Mucosa of descending colon (tissue), 3 donors: ENCODE measurements around the gene SAFB. TPM values are rescaled to one million over a fixed set of nuclear protein-coding genes. Genes with fewer than 3 reads are reported as not detected.
A peak's percentile ranks its signal among the peaks of the same experiment; 100 is the strongest.

Source experiments
- ATAC-seq: fragments of 200-7000 bp; cut with Tn5 transposase; one replicate; pipeline ENCODE4 v1.9.1; 2020; ENCODE audit warnings: mild to moderate bottlenecking, moderate library complexity
- DNase-seq, 3 donors: peaks; one replicate each; pipeline ENCODE4 v3.0.0-alpha.2; 2020
- H3K36me3 ChIP-seq: fragments of 200-600 bp; one replicate; pipeline ENCODE4 v1.8.0; 2021; ENCODE audit warnings: low read depth, mild to moderate bottlenecking
- H3K4me1 ChIP-seq: fragments of 200-600 bp; one replicate; pipeline ENCODE4 v1.8.0; 2021; ENCODE audit warnings: low read depth, mild to moderate bottlenecking
- H3K4me3 ChIP-seq: fragments of 200-600 bp; one replicate; pipeline ENCODE4 v1.8.0; 2021; ENCODE audit warnings: mild to moderate bottlenecking
- H3K9me3 ChIP-seq: fragments of 200-600 bp; one replicate; pipeline ENCODE4 v1.8.0; 2021; ENCODE audit warnings: mild to moderate bottlenecking
- intact Hi-C, 2 donors: fragments of 100-400 bp; cut with DNase I in 1 of 2; cut with micrococcal nuclease in 1 of 2; formaldehyde crosslinking; loops; one replicate each; pipeline versions ENCODE4 v1.11.0 to v1.11.1; 2022; cut with DNase I, micrococcal nuclease
- total RNA-seq, 3 donors: library from RNA; stranded (reverse); fragmentation: NEBNext Ultra II Directional in 2 of 3; extraction: Animal tissue kit (Norgen Biotek cat#: 25700) in 2 of 3; gene quantifications; one replicate each; pipeline versions ENCODE4 v1.2.1 to v1.2.4, GENCODE V29; 2021 to 2023
- TF ChIP-seq, protein P1 (sequence below): fragments of 200-600 bp; IDR thresholded peaks from one replicate; pipeline ENCODE4 v1.8.0; 2022; ENCODE audit warnings: antibody characterized with exemption, mild to moderate bottlenecking
- donor health status: DM: no; HTN: no; CAD: no; lungs with moderate emphysema.
- donor health status: DM: no; HTN: no; CAD: no.
- donor health status: DM: no; HTN: yes; CAD: no.

The SAFB gene
- total RNA-seq, 3 donors from 2014 or later = 78.8 to 115 (median 83.3) TPM

DNA sequence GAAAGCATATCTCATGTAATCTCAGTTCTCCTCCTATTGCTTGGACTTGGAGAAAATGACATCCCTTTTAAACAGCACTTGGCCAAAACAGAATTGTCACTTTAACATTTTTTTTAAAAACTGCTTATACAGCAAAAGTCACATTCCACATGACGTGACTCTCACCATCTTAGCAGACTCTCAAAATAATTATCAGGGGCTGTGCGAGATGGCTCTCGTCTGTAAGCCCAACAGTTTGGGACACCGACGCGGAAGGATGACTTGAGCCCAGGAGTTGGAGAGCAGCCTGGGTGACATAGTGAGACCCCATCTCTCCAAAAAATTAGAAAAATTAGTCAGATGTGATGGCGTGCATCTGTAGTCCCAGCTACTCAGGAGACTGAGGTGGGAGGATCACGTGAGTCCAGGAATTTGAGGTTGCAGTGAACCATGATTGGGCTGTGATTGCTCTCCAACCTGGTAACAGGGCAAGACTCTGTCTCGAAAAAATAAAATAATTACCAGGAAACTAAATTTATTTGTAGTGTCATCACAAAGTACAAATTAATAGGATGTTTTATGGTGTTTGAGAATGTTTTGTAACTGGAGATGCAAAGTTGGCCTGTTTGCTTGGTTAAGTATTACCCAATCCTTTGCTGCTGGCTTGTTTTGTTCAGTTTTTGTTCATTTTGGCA lies 8.8 kb downstream of the SAFB start:
- ATAC-seq (no peak), DNase-seq (no peak)
- H3K4me1 ChIP-seq = peaks cover 30% of the 10 kb centered on the region
- H3K36me3 ChIP-seq = peaks cover 8% of the 10 kb centered on the region
- no peaks in the 10 kb centered on the region for H3K9me3 ChIP-seq
- TF ChIP-seq, protein P1, sequence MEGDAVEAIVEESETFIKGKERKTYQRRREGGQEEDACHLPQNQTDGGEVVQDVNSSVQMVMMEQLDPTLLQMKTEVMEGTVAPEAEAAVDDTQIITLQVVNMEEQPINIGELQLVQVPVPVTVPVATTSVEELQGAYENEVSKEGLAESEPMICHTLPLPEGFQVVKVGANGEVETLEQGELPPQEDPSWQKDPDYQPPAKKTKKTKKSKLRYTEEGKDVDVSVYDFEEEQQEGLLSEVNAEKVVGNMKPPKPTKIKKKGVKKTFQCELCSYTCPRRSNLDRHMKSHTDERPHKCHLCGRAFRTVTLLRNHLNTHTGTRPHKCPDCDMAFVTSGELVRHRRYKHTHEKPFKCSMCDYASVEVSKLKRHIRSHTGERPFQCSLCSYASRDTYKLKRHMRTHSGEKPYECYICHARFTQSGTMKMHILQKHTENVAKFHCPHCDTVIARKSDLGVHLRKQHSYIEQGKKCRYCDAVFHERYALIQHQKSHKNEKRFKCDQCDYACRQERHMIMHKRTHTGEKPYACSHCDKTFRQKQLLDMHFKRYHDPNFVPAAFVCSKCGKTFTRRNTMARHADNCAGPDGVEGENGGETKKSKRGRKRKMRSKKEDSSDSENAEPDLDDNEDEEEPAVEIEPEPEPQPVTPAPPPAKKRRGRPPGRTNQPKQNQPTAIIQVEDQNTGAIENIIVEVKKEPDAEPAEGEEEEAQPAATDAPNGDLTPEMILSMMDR = no peak
- H3K4me3 ChIP-seq = no peak overlapping the region
- intact Hi-C loops = no loop called here

DNA sequence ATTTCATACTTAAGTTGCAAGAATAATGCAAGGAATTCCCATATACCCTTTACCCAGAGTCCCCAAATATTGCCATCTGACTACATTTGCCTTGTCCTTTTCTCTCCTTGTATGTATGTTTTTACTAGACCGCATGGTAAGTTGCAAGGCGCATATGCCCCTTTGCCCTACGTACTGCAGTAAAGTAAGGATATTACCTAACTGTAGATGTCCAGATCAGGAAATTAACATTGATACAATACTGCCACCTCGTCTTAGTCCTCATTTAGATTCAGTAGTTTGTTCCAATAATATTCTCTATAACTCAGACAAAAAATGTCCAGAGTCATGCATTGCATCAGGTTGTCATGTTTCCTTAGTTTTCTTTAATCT lies 9.3 kb downstream of the SAFB start:
- TF ChIP-seq, protein P1 = no peak
- Histone ChIP-seq H3K36me3 (peaks cover 5% of the 10 kb centered on the region), H3K4me3 (no peak overlapping the region), H3K9me3 (no peaks in the 10 kb centered on the region), H3K4me1 (peaks cover 30% of the 10 kb centered on the region)
- no peak for DNase-seq
- intact Hi-C loops = no loop called here
- ATAC-seq = no peak

DNA sequence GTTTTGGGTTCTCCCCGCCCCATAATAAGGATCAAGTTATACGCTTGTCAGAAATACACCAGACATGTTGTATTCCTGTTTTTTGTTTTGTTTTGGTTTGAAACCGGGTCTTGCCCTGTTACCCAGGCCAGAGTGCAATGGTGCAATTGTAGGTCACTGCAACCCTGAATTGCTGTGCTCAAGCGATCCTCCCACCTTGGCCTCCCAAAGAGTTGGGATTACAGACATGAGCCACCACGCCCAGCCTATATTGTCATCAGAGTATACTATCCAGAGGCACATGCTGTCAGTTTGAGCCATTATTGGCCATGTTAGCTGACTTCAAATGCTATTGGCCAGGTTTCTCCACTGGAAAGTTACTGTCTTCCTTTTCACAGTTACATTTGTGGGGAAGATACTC lies 9.8 kb downstream of the SAFB start:
- Histone ChIP-seq H3K4me3 (no peak overlapping the region), H3K4me1 (peaks cover 28% of the 10 kb centered on the region), H3K9me3 (no peaks in the 10 kb centered on the region), H3K36me3 (peaks cover under 1% of the 10 kb centered on the region)
- TF ChIP-seq, protein P1 = no peak
- DNase-seq = no peak
- intact Hi-C loops = no loop called here
- ATAC-seq = peak; percentile 34

DNA sequence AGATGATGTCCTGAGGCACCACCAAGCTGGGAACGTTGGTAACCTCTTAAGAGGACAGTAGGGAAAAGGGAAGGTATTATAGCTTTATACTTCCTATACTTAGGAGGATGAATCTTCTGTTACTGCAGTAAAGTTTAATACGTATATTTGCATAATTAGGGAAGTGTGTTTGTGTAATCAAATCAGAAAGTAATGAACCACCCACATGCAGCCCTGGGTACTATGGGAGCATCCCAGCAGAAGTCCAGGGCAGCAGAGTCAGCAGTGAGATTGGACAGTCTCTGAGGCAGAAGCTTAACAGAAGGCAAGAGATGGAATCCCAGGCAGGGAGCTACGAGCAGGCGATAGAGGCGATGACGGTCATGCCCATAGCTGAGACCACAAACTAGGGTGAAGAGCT lies 12.5 kb downstream of the SAFB start:
- TF ChIP-seq, protein P1 = no peak
- intact Hi-C loops = no loop called here
- DNase-seq (no peak), ATAC-seq (no peak)
- Histone ChIP-seq H3K36me3 (no peaks in the 10 kb centered on the region), H3K9me3 (no peaks in the 10 kb centered on the region), H3K4me1 (peaks cover 11% of the 10 kb centered on the region), H3K4me3 (no peak overlapping the region)

DNA sequence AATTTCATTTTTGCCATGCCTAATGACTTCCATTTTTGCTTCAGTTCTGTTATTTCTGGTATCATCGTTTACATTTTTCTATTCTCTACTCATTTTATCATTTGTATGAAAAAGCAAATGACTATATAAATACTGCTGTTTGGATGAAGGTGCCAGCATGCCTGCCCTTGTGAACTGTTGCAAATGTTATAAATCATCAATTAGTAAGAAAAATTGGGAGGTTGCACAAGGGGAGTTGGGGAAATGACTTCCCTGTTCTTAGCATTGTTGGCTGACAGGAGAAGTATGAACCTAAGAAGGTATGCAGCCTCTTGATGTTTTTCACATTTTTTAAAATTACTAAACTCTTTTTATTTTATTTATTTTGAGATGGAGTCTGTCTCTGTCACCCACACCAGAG lies 15.1 kb downstream of the SAFB start:
- TF ChIP-seq, protein P1 = no peak

DNA sequence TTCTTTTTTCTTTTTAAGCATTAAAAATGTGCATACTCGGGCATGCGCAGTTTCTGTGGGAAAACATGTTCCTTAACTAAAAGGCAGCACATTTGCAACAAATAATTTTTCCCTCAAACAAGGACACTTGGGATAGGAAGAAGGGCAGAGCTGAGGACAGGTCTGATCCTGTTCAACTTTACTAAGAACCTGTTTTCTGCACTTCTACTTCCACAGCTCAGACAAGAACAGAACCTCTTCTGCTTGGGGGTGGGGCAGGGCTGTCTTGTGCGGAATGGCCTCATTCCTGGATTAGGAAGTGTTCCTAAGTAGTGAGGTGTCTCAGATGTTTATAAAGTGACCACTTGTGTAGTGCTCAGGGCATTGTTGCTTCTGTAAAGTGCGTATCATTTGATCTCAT lies 18.3 kb downstream of the SAFB start:
- no peak overlapping the region for H3K4me3 ChIP-seq
- H3K36me3 ChIP-seq = peaks cover 6% of the 10 kb centered on the region
- intact Hi-C loops = no loop called here

More for the DNA sequence above, 15.1 kb downstream of the SAFB start:
- Histone ChIP-seq H3K4me3 (no peak overlapping the region), H3K4me1 (peaks cover 4% of the 10 kb centered on the region), H3K9me3 (no peaks in the 10 kb centered on the region), H3K36me3 (peaks cover 3% of the 10 kb centered on the region)
- ATAC-seq (no peak), DNase-seq (no peak)
- intact Hi-C loops = no loop called here

More for the DNA sequence above, 18.3 kb downstream of the SAFB start:
- ATAC-seq (no peak), DNase-seq (no peak)
- TF ChIP-seq, protein P1 = no peak
- no peaks in the 10 kb centered on the region for H3K9me3 ChIP-seq
- no peaks in the 10 kb centered on the region for H3K4me1 ChIP-seq
